MV-4-11 (cell line): Measurements from ENCODE around the gene PPP1R3D.
A peak's percentile ranks its signal among the peaks of the same experiment; 100 is the strongest.

ENCODE experiments used
- DNase-seq: peaks from one replicate; lab custom pipeline; 2025; lab: John Stamatoyannopoulos, UW

PPP1R3D gene

DNA sequence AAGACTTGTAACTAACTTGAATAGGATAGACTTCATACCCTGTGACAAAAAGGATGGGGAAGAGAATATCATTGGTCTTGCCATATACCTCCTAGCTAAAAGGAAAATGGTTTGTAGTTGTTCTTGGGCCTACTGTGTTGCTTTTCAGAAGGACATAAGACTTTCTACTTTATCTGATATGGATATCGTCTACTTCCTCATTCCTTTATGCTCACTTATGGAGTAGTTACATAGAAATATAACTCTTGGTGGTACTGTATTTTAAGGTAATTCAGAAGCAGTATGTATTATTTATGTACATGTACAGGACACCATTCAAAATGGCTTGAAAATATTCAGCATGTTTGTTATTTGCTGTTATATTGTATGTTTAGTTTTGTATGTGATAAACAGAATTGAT is 8.1 kb upstream of the PPP1R3D start:
- no peak for DNase-seq

DNA sequence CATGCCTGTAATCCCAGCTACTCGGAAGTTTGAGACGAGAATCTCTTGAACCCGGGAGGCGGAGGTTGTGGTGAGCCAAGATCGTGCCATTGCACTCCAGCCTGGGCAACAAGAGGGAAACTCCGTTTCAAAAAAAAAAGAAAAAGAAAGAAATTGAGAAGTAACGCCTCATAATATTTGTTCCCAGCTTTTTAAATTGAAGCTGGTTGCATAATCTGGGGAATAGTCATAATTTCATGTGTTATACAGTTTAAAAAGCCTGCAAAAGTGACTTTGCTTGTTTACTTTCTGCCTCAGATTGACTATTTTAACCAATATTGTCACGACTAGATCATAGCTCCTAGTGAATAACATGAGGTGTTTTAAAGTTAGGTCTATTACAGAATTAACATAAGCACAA is 7.3 kb upstream of the PPP1R3D start:
- no peak for DNase-seq

DNA sequence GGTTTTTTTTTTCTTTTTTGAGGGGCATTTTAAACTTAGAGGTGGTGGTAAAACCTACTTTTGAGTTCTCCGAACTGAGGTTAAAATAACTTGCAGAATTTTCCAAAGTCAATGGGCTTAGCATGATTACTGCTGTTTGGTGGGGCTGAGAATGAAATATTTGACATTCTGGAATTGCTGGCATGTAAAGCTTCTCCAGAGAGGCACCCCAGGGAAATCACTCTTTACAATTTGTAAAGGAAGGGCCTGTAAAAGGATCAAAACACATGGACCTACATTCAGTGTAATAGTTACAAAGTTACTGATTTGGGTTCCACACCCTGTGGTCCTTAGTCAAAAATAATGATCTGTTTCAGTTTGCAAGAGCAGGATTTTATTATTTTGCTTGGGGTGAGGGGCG is 5.6 kb upstream of the PPP1R3D start:
- DNase-seq = no peak

DNA sequence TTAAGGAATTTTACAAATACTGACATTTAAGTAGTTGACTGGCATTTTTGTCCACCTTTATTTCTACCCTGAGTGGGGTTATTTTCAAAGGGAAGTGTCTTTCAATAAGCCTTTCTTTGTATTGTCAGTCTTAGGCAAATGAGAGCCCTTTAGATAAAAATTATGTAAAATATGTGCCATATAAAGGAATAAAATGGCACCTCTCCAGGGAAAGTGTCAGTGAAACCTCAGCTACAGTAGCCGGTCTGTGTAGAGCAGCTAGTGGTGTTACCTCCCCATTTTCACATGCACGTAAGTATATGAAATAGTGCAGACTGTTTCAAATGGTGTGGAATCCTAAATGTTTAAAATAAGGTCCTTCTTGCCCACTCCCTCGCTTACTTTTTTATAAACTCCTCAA is 5.1 kb upstream of the PPP1R3D start:
- no peak for DNase-seq

DNA sequence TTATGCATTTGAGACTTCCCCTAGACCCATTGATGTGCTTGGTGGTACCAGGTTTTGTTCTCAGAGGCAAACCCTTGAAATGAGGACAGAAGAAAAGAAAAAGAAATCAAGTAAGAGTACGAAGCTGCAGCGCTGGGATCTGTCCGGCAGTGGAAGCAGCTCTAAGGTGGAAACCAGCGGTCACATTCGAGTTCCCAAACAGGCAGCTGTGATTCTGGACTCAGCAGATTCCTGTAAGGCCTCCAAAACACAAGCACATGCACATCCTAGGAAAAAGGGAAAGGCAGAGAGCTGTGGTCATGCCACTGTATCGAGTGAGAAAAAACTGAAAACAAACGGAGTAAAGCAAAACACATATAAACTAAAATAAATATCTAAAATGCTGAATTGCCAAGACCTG is 4.6 kb upstream of the PPP1R3D start:
- DNase-seq = no peak

DNA sequence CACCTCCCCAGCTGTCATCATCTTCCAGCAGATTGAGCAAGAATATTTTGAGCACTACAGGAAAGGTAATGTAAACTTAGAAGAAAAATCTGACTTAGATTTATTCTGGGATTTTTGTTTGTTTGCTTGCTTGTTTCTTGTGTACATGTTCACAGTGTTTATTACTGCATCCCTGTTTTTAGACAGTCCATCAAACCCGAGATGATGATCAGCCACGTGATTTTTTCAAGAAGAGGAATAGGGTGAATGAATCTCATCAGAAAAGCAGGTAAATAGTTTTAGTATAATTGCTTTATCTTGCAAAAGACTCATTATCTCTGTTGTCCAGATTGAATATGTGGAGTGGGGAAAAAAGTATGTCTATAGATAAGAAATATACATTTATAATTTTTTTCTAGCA is 2.1 kb upstream of the PPP1R3D start:
- DNase-seq = no peak

DNA sequence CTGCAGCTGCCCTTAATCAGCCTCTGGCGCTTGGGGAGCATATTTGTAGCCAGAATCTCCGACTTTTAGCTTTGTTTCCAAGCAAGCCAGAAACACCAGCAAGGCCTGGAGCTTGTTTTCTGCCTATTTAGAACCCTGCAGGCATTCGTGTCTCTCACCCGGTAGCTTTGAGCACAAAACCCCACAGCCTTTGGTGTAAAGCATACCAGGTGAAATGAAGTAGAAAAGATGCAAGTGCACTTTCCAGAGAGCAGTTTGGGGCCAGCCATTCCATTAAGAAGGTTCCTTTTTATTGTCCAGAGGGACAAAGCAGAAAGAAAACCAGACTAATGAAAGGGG is 820 bp upstream of the PPP1R3D start:
- no peak for DNase-seq

DNA sequence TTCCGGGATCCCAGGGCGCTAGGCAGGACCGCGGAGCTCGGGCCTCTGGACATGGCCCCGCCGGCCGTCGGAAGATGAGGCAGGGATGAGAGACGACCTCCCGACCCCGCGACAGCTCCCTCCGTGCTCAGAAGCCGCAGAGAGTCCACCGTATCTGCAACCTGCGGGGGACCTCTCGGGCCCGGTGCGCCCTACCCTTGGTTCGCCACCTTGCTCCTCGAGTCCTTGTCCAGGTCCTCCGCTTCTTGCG is 301 bp downstream of the PPP1R3D start:
- DNase-seq = no peak

DNA sequence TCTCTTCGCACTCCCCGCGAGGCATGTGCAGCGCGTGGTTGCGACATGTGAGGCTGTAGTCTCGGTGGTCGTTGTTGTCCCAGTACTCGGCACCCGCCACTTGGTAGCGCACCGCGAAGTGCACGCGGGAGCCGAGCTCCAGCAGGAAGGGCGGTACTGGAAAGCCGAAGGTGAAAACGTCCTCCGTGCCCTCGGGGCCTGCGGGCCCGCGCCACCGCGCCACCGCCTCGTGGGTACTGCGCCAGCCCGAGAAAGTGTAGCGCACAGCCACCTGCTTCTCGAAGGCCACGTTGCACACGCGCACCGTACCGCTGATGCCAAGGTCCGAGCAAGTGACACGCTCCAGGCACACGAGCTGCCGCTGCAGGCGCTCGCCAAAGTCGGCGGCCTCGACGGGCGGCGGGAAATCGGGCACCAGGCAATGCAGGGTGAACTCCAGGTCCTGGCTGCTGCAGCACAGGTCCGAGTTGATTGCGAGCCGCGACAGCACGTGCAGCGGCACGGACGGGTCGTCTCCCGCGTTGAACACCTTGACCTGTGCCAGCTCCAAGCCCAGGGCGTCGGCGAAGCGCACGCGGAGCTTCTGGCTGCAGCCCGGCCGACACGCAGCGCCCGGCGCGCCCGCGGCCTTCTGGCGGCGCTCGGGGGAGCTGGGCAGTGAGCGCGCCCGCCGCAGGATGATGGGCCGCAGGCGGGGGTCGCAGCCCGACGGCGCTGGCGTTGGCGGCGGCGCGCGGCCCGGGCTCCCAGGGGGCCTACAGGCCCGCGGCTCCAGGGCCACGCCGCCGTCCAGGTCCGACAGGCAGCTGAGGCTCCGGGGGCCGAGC is 840 bp downstream of the PPP1R3D start:
- DNase-seq = no peak

DNA sequence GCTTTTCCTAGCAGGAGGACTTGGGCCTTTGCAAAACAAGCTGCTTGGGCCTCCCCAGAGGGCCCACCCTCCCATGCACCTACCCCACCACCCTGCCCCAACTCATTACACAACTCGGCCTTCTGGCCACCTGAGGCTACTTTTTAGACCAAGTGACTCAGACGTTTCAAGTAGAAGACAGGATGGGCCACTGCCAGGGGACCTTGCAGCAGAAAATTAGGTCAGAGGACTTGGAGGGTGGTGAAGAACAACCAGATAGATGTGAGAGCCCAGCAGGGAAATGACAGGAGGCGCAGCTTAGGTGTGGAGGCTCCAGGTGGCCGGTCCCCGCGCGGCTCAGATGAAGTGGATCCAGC is 1.4 kb downstream of the PPP1R3D start:
- DNase-seq = no peak

DNA sequence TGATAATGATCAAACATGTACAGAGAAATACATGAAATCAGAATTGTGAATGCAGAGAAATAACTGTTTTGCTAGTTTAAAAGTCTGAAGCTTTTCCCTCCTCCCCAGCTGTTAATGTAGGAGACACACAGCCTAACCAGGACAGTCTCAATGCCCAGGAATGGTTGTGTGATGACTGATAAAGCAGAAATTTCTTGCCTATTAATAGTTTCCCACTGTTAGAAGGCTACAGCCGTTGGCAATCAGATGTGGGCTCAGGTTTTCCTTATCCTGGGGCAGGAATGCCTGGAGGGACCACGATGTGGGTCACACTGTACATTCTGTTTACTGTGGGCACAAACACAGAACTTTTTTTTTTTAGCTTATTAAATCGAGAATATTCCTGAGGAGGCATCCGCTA is 1.9 kb downstream of the PPP1R3D start:
- DNase-seq = no peak

DNA sequence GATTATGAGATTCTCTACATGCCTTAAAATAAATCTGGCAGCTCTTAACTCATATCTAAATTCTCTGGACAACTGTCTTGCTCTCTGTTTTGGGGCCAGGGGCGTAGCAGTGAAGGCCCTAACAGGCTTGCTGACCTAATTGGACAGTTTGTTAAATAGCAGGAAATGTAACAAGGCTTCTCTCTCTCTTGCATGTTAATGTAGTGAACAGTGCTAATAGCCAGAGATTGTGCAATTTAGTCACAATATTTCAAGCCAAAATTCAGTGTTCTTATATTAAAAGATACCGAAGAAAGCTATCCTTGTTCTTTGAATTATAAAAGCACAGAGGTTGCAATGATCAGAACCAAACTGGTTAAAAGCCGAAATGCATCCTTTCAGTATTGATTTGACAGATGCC is 3.0 kb downstream of the PPP1R3D start:
- peak; percentile 7 for DNase-seq

DNA sequence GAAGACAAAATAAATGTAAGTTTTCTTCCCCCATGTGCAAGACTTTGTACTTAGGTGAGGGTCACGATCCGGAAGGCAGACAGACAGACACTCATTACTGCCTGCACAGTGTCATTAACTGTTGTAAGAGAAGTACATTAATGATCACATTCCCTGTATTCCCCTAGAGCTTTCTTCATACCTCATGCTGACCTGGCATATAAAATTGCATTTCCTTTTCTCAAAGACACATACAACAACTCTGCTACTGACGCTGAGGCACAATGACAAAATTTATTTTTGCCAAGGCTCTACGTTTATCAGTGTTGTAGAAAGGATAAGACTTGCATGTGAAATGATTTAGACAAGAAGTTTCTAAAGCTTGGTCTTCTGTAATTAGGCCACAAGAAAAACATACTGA is 3.7 kb downstream of the PPP1R3D start:
- no peak for DNase-seq

DNA sequence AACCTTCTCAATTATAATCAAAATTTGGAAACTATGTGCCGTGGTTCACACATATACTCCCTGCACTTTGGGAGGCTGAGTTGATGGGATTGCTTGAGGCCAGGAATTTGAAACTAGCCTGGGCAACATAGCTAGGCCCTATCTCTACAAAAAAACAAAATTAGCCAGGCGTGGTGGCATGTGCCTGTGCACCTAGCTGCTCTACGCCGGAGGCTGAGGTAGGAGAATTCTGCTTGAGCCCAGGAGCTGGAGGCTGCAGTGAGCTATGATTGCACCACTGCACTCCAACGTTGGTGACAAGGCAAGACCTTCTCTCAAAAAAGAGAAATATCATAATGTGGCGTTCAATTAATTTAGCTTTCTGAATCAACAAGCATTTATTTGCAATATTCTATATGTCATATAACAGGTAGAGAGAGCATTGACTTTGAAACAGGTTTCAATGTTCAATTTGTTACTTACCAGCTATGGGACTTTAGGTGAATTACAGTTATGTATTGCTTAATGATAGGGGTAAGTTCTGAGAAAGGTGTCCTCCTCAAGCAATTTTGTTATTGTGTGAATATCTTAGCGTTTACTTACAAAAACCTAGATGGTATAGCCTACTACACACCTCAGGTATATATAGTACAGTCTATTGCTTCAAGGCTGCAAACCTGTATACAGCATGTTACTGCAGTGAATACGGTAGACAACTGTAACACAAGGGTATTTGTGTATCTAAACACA is 4.5 kb downstream of the PPP1R3D start:
- DNase-seq = no peak

DNA sequence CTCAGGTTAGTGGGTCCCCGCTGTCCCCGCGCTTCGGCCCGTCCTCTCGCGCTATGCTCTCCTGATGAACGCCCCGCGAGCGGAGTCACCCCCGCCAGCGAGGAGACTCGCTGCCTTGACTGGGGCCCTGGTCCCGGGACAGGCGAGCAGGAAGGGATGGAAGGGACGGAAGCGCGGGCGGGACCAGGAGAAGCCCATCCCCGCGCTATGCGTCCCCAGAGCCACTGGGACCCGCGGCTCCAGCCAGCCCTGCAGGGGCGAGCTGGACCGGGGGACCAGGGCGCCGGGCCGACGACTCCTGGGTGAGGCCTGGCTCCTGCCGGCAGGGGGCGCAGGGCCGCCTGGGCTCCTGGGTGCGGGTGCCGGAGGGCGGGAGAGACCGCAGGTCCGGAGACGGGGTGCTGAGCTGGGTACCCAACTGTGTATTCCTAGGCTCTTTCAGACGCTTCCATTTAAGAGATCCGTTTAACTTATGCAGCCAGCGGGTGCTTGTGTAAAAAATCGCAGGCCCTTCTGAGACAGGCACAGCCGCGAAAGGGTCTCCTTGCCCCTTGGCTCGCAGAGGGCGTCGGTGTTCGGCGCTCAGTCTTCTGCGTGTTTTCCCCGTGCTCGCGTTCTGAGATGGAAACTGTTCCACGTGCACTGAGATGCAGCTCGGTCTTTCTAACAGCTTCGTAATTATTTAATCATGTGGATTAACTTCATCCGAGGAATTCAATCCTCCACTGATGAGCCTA is 6.1 kb downstream of the PPP1R3D start:
- no peak for DNase-seq

DNA sequence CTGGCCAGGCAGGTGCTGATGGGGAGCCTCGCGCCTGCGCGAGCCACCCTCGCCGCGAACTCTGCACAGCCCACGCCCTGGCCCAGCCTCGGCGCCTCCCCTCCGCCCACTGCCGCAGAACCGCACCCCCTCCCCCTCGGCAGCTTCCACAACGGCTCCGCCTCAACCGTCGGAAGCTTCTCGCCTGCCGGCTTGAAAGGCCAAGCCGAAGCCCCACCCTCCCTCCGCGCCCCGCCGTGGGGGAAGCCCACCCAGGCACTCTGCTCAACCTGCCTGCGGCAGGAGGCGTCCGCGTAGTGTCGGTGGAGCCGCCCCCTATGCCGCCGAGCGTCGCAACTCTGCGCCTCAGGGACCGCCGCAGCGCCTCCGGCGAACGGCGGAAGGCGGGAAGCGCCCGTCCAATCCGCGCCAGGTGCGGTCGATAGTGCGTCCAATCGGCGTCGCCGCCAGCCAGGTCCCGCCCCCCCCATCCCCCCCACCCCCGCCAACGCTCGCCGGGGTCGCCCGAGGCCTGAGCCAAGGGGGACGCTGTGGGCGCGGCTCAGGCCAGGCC is 6.7 kb downstream of the PPP1R3D start, which contains the start of gene SYCP2:
Gene SYCP2 (minus strand): TSS at position 342 of the 553 bp plus-strand sequence. CDS start 11,224 bp downstream, outside the sequence.
- DNase-seq = no peak

DNA sequence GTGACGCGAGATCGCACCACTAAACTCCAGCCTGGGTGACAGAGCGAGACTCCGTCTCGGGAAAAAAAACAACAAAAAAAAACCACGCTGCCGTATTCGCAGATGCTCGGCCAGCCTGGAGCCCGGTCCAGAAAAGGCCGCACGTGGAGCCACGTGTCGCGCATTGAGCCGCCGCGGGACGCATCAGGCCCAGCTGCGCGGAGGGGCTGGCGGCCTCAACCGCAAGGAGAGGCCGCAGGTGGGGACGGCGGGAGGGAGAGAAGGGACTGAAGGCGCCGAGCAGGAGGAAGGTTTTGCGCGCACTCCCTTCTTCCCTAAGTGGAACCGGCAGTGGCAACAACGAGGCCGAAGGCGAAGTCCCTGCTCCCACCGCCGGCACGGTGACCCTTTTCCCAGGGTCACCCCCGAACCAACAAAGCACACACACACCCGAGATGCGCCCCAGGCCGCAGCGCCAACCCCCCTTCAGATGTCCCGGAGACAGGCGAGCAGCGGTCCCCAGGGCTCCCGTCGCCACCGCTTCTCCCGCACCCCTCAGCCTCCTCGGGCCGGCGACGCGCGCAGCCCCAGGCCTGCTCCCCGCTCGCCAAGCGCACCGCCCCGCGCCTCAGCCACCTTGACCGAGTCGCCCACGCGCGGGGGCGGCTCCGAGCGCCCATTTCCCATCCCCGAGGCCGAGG is 7.3 kb downstream of the PPP1R3D start:
- no peak for DNase-seq

DNA sequence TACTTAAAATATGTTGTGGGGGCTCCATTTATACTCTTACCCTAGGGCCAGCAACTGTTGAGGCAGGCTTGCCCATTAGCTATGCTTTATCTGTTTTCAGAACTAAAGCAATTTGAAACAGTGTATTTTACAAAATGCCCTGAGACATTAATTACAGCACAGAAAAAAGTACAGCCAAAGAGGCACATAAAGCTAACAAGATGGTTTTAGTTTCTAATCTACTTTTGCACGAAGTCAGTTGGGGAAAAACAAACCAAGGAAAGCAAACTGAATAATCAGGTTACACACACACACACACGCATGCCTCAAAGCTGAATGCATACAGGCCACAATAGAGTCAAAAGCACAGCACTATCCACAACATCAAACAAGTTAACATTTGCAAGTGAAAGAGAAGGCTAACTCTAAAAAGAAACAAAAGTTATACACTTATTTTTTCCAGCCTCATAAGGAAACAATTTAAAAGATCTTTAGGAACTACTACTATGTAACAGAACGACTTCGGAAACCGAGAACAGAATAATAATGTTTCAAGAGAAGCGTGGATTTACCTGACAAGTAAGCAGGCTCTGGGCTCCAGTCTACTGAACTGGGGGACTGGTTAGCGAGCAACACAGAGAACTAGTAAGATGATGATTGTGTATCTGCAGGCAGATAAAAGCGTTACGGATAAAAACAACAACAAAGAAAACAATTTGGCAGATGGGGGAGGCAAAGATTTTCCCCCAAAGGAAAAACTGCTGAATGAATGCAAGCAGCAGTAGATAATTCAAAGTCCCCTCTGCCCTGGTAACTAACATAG is 8.4 kb downstream of the PPP1R3D start:
- DNase-seq = no peak

DNA sequence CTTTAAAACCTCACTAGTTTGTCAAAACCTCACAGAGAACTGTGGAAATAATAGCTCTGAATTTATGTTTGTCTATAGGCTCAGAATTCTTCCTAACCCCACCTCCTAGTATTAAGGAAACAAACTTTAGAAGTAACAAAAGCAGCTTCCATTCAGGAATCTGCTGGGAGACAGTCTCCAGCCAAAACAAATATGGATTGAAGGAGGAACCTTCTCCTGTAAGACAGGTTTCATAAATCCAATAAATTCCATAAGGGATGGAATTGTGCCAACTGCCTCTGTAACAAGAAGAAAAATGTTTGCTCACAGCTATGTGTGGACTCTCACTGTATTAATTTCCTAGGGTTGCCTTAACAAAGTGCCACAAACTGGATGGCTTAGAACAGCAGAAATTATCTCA is 14.2 kb downstream of the PPP1R3D start:
- DNase-seq = no peak

DNA sequence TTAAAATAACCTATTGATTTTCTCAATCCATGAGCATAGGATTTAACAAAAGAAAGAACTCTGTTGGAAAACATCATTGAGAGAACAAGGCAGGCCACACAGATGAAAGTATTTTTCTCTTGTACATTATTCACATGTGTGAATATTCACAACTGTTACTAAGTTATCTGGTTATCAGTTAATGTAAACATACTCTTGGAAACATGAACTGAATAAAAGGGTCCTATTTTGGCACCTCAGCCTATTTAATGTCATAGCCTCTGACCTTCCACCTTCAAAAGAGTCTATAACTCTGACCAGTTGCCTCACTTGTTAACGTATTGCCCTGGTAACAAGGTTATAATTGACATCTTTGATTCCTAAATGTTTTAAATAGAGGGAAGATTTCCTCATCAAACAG is 14.7 kb downstream of the PPP1R3D start:
- no peak for DNase-seq

DNA sequence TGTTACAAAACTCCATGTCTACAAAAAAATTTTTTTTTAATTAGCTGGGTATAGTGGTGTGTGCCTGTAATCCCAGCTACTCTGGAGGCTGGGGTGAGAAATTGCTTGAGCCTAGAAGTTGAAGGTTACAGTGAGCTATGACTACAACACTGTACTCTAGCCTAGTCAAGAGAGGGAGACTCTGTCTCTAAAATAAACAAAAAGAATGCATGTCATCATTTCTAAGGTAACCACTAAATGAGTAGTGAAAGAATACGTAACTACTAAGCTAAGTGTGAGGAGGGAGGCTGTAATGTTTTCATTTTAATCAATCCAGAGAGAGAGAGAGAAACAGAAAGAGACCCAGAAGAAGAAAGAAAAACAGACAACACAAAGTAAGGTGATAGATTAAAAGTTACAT is 16.6 kb downstream of the PPP1R3D start:
- no peak for DNase-seq

DNA sequence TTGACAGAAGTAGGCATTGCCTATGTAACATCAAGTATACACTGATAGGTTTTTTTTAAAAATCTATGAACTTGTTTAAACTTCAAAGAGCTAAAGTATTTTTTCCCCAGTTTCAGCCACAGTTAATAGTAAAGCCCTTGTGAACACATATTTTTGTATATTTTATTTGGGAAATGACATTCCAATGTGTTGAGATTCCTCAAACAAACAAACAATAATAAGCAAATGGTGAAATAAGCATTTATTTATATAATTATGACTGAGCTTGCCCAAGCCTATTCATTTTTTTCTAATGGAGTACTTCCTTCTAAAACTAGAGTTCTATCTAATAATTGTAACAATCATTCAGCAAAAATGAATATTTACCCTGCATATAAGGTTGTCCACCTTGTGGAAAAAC is 19.2 kb downstream of the PPP1R3D start:
- DNase-seq = no peak
